NCI-H345 (cell line): ENCODE results near the gene NAPSA.
"Not testable (repeated sequence)": the region's sequence is repeated elsewhere in the genome, so short reads cannot be mapped to it uniquely, and the experiment has no call there.

Experiments
- DNase-seq: peaks from one replicate; lab custom pipeline; 2025; lab: John Stamatoyannopoulos, UW

Gene NAPSA

GRCh38 chr19:50365434-50366306 lies at the start of gene NAPSA:
TSS of gene NAPSA (minus strand) at chr19:50365639. CDS start at chr19:50365621, 18 bp downstream.
- no peak for DNase-seq

GRCh38 chr19:50413531-50413930 lies 48.1 kb upstream of the NAPSA start:
- DNase-seq, result no peak

GRCh38 chr19:50413096-50413495 lies 47.7 kb upstream of the NAPSA start:
- DNase-seq, result no peak

- no peak for DNase-seq
These were observed 47.0 kb upstream of the NAPSA start for GRCh38 chr19:50412419-50412818.

- no peak for DNase-seq
These were observed 44.7 kb upstream of the NAPSA start for GRCh38 chr19:50410109-50410508.

- no peak for DNase-seq
These were observed 43.9 kb upstream of the NAPSA start for GRCh38 chr19:50409347-50409746.

GRCh38 chr19:50406829-50407228 lies 41.4 kb upstream of the NAPSA start:
- DNase-seq, result no peak

GRCh38 chr19:50406156-50406820 lies 40.8 kb upstream of the NAPSA start:
- DNase-seq, result no peak

- no peak for DNase-seq
These were observed 37.3 kb upstream of the NAPSA start for GRCh38 chr19:50402544-50403301.

GRCh38 chr19:50401605-50402450 lies 36.4 kb upstream of the NAPSA start:
- DNase-seq, result no peak

GRCh38 chr19:50399368-50399745 lies 33.9 kb upstream of the NAPSA start:
- DNase-seq, result no peak

GRCh38 chr19:50398675-50399367 lies 33.4 kb upstream of the NAPSA start:
- DNase-seq, result no peak

- no peak for DNase-seq
These were observed 28.6 kb upstream of the NAPSA start for GRCh38 chr19:50394017-50394416.

GRCh38 chr19:50393589-50393988 lies 28.1 kb upstream of the NAPSA start:
- no peak for DNase-seq

GRCh38 chr19:50392759-50393158 lies 27.3 kb upstream of the NAPSA start:
- DNase-seq, result no peak

GRCh38 chr19:50390952-50391351 lies 25.5 kb upstream of the NAPSA start:
- DNase-seq, result not testable (repeated sequence)

- DNase-seq, result not testable (repeated sequence)
These were observed 24.9 kb upstream of the NAPSA start for GRCh38 chr19:50390295-50390694.

GRCh38 chr19:50387868-50388245 lies 22.4 kb upstream of the NAPSA start:
- no peak for DNase-seq

GRCh38 chr19:50387176-50387867 lies 21.9 kb upstream of the NAPSA start:
- no peak for DNase-seq
